H1 (cell line): ENCODE measurements around the gene IRS1. TPM values are rescaled to one million over a fixed set of nuclear protein-coding genes. Genes with fewer than 3 reads are reported as not detected.

Experiments used
- SUZ12 ChIP-seq: fragments of 200-600 bp; sonication (generic); IDR thresholded peaks from 2 replicates; pipeline ENCODE4 v1.6.1; 2012; ENCODE audit warnings: mild to moderate bottlenecking, inconsistent platforms, low read length, moderate library complexity, mixed read lengths
- polyA plus RNA-seq, 7 experiments: library from polyadenylated mRNA; depleted of rRNA in 3 of 7; stranded (reverse) in 5 of 7; unstranded in 2 of 7; fragments of >200 nt in 5 of 7; fragments of 200-250 nt in 2 of 7; gene quantifications; 1 replicate in 5 of 7; 2 replicates in 1 of 7; 4 replicates in 1 of 7; pipeline versions ENCODE4 v1.2.1 to v1.2.3, GENCODE V29; 2011 to 2013; ENCODE audit warnings: missing spikeins in 2 of 7, mixed read lengths in 2 of 7
- total RNA-seq: library from RNA; stranded (reverse); fragmentation: NEBNext Ultra II Directional; extraction: Animal tissue kit (Norgen Biotek cat#: 25700); gene quantifications from 2 replicates; pipeline ENCODE4 v1.2.1, GENCODE V29; 2021

The IRS1 gene
- total and polyA plus RNA-seq, 2 of the 8 experiments (the other 6 are each of a cell fraction or from before 2014, with no cell fraction given), result 9.1 to 26.9 TPM

GRCh38 chr2:226756131-226756530, 43.5 kb downstream of the IRS1 start (continued):
- no peak for TF ChIP-seq SUZ12
- TF ChIP-seq, all 59 proteins: peak for 0
